HepG2 (cell line): ENCODE data around the gene RIOK3. TPM values are rescaled to one million over a fixed set of nuclear protein-coding genes. Genes with fewer than 3 reads are reported as not detected.

ENCODE experiments used
- CAMTA2 ChIP-seq: sonication (generic); formaldehyde crosslinking; IDR thresholded peaks from 2 replicates; pipeline ENCODE4 v1.4.0; 2020; ENCODE audit warnings: mild to moderate bottlenecking, missing genetic modification reagents, borderline replicate concordance
- CHD2 ChIP-seq: IDR thresholded peaks from 2 replicates; pipeline ENCODE4 v1.6.1; 2011; ENCODE audit warnings: low read depth, low read length, improper control_type of control experiment
- FIP1L1 ChIP-seq: fragments of 200-400 bp; formaldehyde crosslinking; IDR thresholded peaks from 2 replicates; pipeline ENCODE4 v1.6.1; 2018; ENCODE audit warnings: low read depth, mild to moderate bottlenecking, low read length, moderate library complexity, borderline replicate concordance; ENCODE audit not compliant: insufficient read depth
- GABPB1 ChIP-seq: IDR thresholded peaks from 2 replicates; pipeline ENCODE4 v1.6.1; 2016; ENCODE audit warnings: mild to moderate bottlenecking, missing genetic modification reagents, moderate library complexity, missing compliant biosample characterization
- ISX ChIP-seq: sonication (generic); formaldehyde crosslinking; conservative IDR thresholded peaks from 2 replicates; pipeline ENCODE4 v1.5.0; 2020; ENCODE audit warnings: missing genetic modification reagents
- JUN ChIP-seq: sonication (generic); formaldehyde crosslinking; IDR thresholded peaks from 2 replicates; pipeline ENCODE4 v1.4.0; 2020; ENCODE audit warnings: mild to moderate bottlenecking, missing genetic modification reagents
- KLF9 ChIP-seq: IDR thresholded peaks from 2 replicates; pipeline ENCODE4 v1.6.1; 2016; ENCODE audit warnings: low read depth
- NFE2 ChIP-seq: sonication (generic); formaldehyde crosslinking; IDR thresholded peaks from 2 replicates; pipeline ENCODE4 v1.4.0; 2020; ENCODE audit warnings: missing genetic modification reagents
- NFE2L1 ChIP-seq: sonication (generic); formaldehyde crosslinking; IDR thresholded peaks from 2 replicates; pipeline ENCODE4 v1.4.0; 2020; ENCODE audit warnings: missing genetic modification reagents, mild to moderate bottlenecking, borderline replicate concordance
- NR1H2 ChIP-seq: sonication (generic); formaldehyde crosslinking; IDR thresholded peaks from 2 replicates; pipeline ENCODE4 v1.8.1; 2022; ENCODE audit warnings: low read depth, missing genetic modification reagents, borderline replicate concordance
- NRL ChIP-seq: sonication (generic); formaldehyde crosslinking; IDR thresholded peaks from 2 replicates; pipeline ENCODE4 v1.5.0; 2020; ENCODE audit warnings: missing genetic modification reagents, mild to moderate bottlenecking, moderate library complexity, borderline replicate concordance
- RFXANK ChIP-seq: IDR thresholded peaks from 2 replicates; pipeline ENCODE4 v1.6.1; 2016
- ZBTB26 ChIP-seq: IDR thresholded peaks from 2 replicates; pipeline ENCODE4 v1.6.1; 2016; ENCODE audit warnings: missing compliant biosample characterization, missing genetic modification reagents, borderline replicate concordance
- ZFX ChIP-seq: sonication (generic); formaldehyde crosslinking; IDR thresholded peaks from 2 replicates; pipeline ENCODE4 v1.4.0; 2020; ENCODE audit warnings: mild to moderate bottlenecking, low read depth, missing genetic modification reagents, moderate library complexity
- ZNF30 ChIP-seq: sonication (generic); formaldehyde crosslinking; IDR thresholded peaks from 2 replicates; pipeline ENCODE4 v1.5.0; 2020; ENCODE audit warnings: mild to moderate bottlenecking, missing genetic modification reagents
- ZNF747 ChIP-seq: sonication (generic); formaldehyde crosslinking; IDR thresholded peaks from 2 replicates; pipeline ENCODE4 v1.8.1; 2023; ENCODE audit warnings: missing genetic modification reagents, mild to moderate bottlenecking, borderline replicate concordance
- ZSCAN29 ChIP-seq: sonication (generic); formaldehyde crosslinking; conservative IDR thresholded peaks from 2 replicates; pipeline ENCODE4 v1.4.0; 2020; ENCODE audit warnings: mild to moderate bottlenecking, missing genetic modification reagents
- polyA plus RNA-seq, 8 experiments: library from polyadenylated mRNA; depleted of rRNA in 3 of 8; stranded (reverse) in 7 of 8; unstranded in 1 of 8; fragments of >200 nt; fragmentation: Illumina TruSeq in 4 of 8; extraction: Trizol in 4 of 8; gene quantifications; 2 replicates each; pipeline versions ENCODE4 v1.2.1 to v1.2.3, GENCODE V29; 2011 to 2016; ENCODE audit warnings: low read depth in 4 of 8, missing spikeins in 1 of 8, mixed read lengths in 1 of 8; ENCODE audit not compliant: insufficient read depth in 1 of 8
- total RNA-seq, 5 experiments: library from RNA; depleted of rRNA; stranded (reverse); fragments of >200 nt; fragmentation: Illumina TruSeq; extraction: Trizol; gene quantifications; 2 replicates each; pipeline ENCODE4 v1.2.3, GENCODE V29; 2016; ENCODE audit warnings: low read depth in 1 of 5
- TF ChIP-seq, protein P1 (sequence below): sonication (generic); formaldehyde crosslinking; IDR thresholded peaks from 2 replicates; pipeline ENCODE4 v1.9.0; 2021; ENCODE audit warnings: missing genetic modification reagents, borderline replicate concordance
- TF ChIP-seq, protein P2 (sequence below): sonication (generic); formaldehyde crosslinking; IDR thresholded peaks from 2 replicates; pipeline ENCODE4 v1.4.0; 2020; ENCODE audit warnings: missing genetic modification reagents; ENCODE audit errors: not compliant biosample characterization
- TF ChIP-seq, protein P3 (sequence below): sonication (generic); formaldehyde crosslinking; IDR thresholded peaks from 2 replicates; pipeline ENCODE4 v1.8.0; 2022; ENCODE audit warnings: mild to moderate bottlenecking, missing genetic modification reagents
- TF ChIP-seq, protein P4 (sequence below): IDR thresholded peaks from 2 replicates; pipeline ENCODE4 v1.6.1; 2018; ENCODE audit warnings: missing genetic modification reagents, mild to moderate bottlenecking, missing compliant biosample characterization

RIOK3 gene
- total and polyA plus RNA-seq, 2 of the 13 experiments (the other 11 are each of a cell fraction or from before 2014, with no cell fraction given), result 26.7 to 36.0 TPM

- TF ChIP-seq NR1H2 (CRISPR knock-in tag) (no peak), NRL (no peak), ZNF30 (CRISPR knock-in tag) (no peak), NFE2 (CRISPR knock-in tag) (no peak), CHD2 (no peak), ZBTB26 (CRISPR knock-in tag) (no peak), ZSCAN29 (no peak), CAMTA2 (CRISPR knock-in tag) (no peak), JUN (CRISPR knock-in tag) (no peak), NFE2L1 (CRISPR knock-in tag) (no peak), KLF9 (CRISPR knock-in tag) (no peak), ISX (CRISPR knock-in tag) (no peak), RFXANK (no peak), ZNF747 (CRISPR knock-in tag) (0 out of 2 replicates have a peak, but pooled peaks have one; percentile 50), FIP1L1 (no peak), ZFX (CRISPR knock-in tag) (no peak), GABPB1 (peak; percentile 67)
- TF ChIP-seq, protein P1, sequence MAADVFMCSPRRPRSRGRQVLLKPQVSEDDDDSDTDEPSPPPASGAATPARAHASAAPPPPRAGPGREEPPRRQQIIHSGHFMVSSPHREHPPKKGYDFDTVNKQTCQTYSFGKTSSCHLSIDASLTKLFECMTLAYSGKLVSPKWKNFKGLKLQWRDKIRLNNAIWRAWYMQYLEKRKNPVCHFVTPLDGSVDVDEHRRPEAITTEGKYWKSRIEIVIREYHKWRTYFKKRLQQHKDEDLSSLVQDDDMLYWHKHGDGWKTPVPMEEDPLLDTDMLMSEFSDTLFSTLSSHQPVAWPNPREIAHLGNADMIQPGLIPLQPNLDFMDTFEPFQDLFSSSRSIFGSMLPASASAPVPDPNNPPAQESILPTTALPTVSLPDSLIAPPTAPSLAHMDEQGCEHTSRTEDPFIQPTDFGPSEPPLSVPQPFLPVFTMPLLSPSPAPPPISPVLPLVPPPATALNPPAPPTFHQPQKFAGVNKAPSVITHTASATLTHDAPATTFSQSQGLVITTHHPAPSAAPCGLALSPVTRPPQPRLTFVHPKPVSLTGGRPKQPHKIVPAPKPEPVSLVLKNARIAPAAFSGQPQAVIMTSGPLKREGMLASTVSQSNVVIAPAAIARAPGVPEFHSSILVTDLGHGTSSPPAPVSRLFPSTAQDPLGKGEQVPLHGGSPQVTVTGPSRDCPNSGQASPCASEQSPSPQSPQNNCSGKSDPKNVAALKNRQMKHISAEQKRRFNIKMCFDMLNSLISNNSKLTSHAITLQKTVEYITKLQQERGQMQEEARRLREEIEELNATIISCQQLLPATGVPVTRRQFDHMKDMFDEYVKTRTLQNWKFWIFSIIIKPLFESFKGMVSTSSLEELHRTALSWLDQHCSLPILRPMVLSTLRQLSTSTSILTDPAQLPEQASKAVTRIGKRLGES, result no peak
- TF ChIP-seq, protein P2, sequence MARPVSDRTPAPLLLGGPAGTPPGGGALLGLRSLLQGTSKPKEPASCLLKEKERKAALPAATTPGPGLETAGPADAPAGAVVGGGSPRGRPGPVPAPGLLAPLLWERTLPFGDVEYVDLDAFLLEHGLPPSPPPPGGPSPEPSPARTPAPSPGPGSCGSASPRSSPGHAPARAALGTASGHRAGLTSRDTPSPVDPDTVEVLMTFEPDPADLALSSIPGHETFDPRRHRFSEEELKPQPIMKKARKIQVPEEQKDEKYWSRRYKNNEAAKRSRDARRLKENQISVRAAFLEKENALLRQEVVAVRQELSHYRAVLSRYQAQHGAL, result no peak
- TF ChIP-seq, protein P3, sequence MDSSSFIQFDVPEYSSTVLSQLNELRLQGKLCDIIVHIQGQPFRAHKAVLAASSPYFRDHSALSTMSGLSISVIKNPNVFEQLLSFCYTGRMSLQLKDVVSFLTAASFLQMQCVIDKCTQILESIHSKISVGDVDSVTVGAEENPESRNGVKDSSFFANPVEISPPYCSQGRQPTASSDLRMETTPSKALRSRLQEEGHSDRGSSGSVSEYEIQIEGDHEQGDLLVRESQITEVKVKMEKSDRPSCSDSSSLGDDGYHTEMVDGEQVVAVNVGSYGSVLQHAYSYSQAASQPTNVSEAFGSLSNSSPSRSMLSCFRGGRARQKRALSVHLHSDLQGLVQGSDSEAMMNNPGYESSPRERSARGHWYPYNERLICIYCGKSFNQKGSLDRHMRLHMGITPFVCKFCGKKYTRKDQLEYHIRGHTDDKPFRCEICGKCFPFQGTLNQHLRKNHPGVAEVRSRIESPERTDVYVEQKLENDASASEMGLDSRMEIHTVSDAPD (CRISPR knock-in tag), result no peak
- TF ChIP-seq, protein P4, sequence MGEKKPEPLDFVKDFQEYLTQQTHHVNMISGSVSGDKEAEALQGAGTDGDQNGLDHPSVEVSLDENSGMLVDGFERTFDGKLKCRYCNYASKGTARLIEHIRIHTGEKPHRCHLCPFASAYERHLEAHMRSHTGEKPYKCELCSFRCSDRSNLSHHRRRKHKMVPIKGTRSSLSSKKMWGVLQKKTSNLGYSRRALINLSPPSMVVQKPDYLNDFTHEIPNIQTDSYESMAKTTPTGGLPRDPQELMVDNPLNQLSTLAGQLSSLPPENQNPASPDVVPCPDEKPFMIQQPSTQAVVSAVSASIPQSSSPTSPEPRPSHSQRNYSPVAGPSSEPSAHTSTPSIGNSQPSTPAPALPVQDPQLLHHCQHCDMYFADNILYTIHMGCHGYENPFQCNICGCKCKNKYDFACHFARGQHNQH (CRISPR knock-in tag), result no peak; the same call in 1 of the 2 replicates
These were observed 34.9 kb downstream of the RIOK3 start (continued) for GRCh38 chr18:23487738-23488570.
